RKO (cell line): ENCODE results near the gene PDXP.
A peak's percentile ranks its signal among the peaks of the same experiment; 100 is the strongest.
"Not testable (repeated sequence)": the region's sequence is repeated elsewhere in the genome, so short reads cannot be mapped to it uniquely, and the experiment has no call there.

Experiments
- DNase-seq: peaks from one replicate; pipeline ENCODE4 v3.0.0-alpha.2; 2016; ENCODE audit warnings: low spot score

Gene PDXP

DNA sequence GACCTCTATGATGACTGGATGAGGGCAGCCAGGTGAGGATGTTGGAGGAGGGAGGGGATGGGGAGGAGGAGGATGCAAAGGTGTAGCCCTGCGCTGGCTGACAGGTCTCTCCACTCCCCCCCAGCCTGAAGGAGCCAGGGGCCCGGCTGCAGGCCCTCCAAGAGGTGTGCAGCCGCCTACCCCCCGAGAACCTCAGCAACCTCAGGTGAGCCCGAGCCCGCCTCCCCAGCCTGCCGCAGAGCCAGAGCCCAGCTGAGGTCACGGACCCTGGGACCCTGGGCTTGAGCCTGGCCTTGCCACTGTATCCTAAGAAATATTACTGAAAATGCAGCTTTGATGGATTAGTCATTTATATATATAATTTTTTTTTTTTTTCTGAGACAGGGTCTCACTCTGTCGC is 11.2 kb upstream of the PDXP start:
- DNase-seq: no peak

DNA sequence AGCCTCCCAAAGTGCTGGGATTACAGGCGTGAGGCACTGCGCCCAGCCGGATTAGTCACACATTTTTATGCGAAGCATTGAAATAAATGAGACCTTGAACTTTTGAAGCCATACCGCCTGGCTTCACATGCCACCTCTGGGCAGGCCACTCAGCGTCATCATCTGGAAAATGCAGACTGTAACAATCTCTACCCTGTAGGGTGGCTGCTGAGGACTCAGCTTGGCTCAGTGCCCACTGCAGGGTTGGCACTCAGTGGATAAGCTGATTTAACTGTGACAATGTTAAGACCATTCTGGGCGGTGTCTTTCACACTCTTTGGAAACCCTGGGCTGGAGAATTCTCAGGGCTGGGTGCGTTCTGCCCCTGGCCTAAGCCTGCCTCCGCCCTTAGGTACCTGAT is 10.6 kb upstream of the PDXP start:
- DNase-seq: no peak

DNA sequence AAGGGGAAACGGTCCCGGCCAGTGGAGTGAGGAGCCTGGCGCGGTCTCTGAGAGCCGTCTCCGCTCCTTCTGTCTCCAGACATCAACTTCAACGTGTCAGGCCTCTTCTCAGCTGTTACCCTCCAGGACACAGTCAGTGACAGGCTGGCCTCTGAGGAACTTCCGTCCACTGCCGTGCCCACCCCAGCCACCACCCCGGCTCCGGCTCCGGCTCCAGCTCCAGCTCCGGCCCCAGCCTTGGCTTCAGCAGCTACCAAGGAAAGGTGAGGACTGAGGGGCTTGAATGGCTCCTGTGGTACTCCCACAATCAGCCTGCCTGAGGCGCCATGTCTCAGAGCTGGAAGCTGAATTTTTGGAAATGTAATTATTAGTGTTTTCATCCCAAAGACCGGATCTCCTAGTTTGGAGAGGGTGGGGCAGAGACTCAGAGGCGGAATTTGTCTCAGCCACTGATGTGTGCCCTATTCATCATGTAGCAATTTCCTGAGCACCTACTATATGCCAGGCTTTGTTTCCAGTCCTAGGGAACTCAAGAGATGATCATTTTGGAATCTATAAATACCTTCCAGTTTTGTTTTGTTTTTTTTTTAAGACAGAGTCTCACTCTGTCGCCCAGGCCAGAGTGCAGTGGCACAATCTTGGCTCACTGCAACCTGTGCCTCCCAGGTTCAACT is 7.9 kb upstream of the PDXP start:
- no peak for DNase-seq

DNA sequence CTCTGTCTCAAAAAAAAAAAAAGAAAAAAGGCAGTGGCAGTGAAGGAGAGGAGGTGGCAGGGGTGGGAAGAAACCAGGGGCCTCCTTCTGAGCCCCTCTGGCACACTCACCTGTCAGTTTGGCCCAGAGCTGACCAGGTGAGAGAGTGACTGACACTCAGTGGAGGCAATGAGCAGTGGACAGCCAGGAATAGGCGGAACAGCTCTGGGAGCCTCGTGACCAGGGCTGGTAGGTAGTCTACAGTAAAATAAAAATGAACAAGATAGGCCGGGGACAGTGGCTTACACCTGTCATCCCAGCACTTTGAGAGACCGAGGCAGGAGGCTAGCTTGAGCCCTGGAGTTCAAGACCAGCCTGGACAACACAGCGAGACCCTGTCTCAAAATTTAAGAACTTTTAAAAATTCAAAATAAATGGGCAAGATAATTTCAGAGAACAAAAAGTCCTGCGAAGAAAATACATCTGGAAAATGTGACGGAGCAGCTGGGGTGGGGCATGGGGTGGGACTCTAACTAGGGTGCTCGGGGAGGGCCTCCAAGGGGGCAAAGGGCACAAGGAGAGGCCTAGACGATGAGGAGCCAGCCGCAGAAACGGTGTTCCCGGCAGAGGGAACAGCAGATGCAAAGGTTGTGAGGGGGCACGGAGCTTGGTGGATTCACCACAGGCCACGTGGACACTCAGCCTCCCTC is 3.8 kb upstream of the PDXP start:
- no peak for DNase-seq

DNA sequence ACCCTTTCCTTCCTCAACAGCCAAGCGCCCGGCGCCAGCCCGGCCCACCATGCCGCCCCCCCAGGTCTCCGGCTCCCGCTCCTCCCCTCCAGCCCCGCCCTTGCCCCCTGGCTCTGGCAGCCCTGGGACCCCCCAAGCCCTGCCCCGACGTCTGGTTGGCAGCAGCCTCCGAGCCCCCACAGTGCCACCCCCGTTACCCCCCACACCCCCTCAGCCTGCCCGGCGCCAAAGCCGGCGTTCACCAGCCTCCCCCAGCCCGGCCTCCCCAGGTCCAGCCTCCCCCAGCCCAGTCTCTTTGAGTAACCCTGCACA is 3.3 kb upstream of the PDXP start:
- DNase-seq: no peak

DNA sequence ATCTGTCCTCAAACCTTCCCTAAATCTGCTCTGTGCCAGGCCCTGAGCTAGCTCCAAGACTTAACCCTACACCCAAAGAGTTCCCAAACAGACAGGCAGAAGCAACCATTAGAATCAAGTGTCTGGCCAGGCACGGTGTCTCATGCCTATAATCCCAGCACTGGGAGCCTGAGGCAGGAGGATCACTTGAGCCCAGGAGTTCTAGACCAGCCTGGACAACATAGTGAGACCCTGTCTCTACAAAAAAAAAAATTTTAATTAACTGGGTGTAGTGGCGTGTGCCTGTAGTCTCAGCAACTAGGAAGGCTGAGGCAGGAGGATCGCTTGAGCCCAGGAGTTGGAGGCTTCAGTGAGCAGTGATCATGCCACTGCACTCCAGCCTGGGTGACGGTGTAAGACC is 1.9 kb upstream of the PDXP start:
- not testable (repeated sequence) for DNase-seq

DNA sequence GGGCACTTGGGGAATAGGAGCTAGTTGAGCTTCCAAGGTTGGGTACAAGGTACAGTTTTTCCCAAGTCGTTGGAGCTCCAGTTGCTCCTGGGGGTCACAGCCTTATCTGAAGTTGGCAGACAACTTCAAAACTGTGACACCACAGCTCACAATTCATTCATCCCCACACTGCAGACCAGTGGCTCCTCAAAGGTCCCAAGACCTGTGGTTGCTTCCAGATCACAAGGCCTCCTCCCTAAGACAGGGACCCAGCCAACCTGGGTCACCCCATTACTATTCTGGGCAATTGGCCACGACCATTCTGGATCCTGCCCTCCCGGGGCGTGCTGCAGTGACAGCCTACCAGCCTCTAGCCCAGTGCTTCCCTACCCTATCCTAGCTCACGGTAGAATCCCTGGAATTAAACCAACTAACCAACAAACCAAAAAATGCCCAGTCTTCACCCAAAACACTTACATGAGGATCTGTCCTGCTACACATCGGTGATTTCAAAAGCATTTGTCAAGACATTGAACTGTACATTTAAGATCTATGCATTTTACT is 862 bp upstream of the PDXP start:
- DNase-seq: peak; percentile 73

DNA sequence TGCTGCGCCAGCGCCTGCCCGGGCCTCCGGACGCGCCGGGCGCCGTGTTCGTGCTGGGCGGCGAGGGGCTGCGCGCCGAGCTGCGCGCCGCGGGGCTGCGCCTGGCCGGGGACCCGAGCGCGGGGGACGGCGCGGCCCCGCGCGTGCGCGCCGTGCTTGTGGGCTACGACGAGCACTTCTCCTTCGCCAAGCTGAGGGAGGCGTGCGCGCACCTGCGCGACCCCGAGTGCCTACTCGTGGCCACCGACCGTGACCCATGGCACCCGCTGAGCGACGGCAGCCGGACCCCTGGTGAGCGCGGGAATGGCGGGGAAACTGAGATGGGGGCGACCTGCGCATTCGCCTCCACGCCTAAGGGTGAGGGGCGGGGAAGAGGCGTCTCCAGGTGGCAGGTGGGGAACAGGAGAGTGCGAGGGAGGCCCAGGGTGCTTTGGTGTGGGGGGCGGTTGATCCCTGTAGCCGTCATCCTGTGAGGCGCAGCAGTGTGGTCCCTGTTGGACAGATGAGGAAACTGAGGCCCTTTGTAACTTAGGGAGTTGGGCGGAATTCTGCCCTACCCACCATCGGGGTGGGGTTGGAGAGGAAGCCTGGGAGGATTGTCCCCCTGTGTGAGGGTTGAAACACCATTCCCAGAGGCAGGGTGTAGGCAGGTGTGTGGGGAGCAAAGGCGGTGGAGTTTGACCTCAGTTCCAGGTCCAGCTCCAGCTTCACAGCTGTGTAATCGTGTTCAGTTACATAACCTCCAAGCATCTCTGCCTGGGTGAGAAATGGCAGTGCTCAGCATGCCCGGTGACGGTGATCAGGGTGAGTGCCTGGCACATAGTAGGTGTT is 758 bp downstream of the PDXP start:
- DNase-seq: peak; percentile 35

DNA sequence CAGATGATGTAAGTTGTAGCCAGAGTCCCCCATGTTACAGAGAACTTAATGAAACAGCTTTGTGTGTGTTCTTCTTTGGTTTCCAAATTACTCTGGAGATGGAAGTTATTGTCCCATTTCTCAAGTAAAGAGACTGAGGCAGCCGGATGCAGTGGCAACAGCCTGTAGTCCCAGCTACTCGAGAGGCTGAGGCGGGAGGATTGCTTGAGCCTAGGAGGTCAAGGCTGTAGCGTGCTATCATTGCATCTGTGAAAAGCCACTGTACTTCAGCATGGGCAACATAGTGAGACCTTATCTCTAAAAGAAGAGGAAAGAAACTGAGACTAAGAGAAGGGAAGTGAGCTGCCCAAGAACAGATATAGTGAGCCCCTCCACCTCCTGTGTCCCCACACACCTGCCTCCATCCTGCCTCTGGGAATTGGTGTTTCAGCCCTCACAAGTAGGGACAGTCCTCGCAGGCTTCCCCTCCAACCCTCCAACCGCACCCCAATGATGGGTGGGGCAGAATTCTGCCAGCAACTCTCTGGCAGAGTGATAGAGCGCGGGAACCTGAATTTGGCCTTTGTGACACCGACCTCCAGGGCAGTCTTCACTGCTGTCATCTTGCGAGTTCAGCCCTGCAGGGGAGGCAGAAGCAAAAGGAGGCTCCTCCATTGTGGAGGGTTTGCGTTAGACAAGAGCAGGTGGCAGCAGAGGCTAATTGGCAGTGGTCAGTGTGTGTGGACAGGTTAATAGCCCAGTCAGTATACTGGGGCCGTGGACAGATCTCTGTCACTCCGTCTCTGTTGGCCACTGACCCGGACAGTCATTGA is 1.6 kb downstream of the PDXP start:
- DNase-seq: no peak

DNA sequence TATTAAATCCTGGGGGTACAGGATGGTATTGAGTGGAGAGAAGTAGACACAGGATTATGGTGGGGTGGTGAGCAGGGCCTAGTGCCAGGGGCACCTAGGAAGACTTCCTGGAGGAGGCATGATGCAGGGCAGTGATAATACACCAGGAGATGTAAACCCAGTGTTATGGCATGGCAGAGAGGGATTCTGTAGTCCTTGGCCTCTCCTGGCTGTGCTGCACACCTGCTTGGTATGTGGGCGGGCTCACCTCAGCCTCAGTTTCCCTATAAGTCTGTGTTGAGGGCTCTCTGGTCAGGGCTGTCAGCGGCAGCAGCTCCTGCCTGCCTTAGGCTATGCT is 2.2 kb downstream of the PDXP start:
- no peak for DNase-seq

DNA sequence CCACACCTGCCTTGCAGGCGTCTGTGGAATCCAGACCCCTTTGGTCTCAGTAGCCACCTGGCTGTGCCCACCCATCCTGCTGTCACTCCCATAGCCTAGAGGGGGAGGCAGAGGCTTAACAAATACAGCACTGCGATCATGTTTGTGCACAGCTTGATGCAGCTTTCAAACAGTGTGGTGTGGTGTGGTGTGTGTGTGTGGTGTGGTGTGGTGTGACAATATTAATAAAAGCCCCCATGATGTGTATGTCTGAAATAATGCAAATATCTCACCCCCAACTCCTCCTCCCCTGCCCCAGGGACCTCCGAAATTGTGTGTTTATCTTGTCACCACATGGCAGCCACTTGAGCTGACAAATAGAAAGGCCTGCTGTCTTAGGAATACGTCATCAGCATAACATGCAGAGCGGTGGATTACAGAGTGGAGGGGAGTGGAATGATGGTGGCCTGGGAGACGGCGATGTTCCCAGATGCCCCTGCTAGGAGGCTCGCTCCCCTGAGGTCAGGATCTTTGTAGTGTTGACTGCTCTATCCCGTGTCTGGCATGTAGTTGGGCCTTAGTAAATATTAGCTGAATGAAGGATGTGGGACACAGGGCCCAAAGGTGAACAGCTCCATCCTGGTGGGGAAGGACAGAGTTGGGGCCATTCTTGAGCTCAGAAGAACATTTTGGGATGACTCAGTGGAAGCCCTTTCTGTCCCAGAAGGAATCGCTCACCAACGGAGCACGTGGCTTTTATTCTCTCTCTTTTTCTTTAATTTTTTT is 2.8 kb downstream of the PDXP start:
- no peak for DNase-seq

DNA sequence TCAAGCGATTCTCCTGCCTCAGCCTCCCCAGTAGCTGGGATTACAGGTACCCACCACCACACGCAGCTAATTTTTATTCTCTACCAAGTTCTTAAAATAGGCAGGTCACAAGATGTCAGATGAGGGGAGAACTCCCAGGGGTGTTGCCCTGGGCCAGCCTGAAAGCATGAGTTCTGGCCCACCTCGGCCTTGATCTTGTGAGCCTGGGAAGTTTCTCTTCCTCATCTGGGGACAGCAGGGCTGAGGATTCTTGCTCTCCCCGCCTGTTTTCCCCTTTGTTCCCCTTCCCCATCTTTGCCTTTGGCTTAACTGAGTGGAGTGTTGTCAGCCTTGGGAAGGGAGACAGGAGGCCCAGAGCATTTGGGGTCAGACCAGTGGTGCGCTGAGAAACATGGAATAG is 3.5 kb downstream of the PDXP start:
- DNase-seq: no peak

DNA sequence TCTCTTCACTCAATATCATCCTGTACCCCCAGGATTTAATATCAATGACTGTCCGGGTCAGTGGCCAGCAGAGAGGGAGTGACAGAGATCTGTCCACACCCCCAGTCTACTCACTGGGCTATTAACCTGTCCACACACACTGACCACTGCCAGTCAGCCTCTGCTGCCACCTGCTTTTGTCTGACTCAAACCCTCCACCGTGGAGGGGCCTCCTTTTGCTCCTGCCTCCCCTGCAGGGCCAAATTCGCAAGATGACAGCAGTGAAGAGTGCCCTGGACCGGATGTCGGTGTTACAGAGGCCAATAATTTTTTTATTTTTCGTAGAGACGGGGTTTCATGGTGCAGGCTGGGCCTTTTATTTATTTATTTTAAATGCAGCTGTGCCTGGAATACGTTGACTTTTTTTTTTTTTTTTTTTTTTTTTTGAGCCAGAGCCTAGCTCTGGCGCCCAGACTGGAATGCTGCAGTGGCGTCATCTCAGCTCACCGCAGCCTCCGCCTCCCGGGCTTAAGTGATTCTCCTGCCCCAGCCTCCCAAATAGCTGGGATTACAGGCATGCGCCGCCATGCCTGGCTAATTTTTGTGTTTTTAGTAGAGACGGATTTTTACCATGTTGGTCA is 5.1 kb downstream of the PDXP start:
- DNase-seq: no peak

DNA sequence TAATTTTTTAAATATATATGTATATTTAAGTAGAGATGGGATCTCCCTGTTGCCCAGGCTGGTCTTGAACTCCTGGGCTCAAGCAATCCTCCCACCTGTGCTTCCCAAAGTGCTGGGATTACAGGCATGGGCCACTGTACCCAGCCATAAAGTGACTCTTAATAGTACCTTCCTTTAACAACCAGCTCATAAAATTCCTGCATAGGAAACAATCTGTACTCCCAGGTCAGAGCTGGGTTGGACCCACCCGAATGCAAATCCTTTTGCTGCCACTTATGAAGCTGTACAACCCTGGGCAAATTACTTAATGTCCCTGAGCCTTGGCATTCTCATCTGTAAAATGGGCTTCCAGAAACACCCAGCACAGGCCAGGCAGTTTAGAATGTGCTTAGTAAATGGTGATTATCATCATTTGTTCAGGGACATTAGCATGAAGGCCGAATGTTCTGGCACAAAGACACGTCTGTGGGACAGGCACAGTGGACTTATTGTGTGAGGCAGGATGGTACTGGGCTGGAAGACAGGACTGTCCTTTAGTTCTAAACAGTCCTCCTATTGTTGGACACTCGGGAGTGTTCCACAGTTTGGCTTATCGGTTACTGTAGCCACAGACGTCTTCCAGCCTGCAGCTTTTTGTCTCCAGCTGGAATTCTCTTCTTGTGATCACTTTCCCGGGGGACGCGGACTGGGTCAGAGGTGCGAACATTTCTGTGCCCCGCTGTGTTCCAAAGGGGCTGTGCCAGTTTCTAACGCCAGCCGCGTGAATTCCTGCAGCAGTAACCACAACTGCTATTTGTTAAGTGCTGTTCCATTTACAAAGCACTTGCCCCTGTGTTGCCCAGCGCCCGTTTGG is 6.0 kb downstream of the PDXP start:
- DNase-seq: no peak

DNA sequence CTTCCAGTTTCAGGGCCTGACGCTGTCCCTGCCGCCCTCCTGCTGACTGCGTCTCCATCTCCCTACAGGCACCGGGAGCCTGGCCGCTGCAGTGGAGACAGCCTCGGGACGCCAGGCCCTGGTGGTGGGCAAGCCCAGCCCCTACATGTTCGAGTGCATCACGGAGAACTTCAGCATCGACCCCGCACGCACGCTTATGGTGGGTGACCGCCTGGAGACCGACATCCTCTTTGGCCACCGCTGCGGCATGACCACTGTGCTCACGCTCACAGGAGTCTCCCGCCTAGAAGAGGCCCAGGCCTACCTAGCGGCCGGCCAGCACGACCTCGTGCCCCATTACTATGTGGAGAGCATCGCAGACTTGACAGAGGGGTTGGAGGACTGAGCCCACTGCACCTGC is 7.0 kb downstream of the PDXP start:
- DNase-seq: no peak

DNA sequence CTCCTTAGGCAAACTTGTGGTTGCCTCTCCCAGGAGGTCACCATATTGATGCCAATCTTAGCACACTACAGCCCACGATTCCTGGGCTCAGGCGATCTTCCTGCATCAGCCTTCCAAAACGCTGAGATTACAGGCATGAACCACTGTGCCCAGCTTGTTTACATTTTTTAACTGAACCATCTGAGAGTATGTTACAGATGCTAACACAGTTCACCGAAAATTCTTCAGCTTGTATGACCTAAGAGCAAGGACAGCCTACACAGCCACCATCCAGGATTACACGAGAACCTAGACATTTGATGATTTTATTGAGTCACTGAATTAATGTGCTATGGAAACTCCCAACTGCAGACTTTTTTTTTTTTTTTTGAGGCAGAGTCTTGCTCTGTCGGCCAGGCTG is 11.1 kb downstream of the PDXP start:
- DNase-seq: no peak

DNA sequence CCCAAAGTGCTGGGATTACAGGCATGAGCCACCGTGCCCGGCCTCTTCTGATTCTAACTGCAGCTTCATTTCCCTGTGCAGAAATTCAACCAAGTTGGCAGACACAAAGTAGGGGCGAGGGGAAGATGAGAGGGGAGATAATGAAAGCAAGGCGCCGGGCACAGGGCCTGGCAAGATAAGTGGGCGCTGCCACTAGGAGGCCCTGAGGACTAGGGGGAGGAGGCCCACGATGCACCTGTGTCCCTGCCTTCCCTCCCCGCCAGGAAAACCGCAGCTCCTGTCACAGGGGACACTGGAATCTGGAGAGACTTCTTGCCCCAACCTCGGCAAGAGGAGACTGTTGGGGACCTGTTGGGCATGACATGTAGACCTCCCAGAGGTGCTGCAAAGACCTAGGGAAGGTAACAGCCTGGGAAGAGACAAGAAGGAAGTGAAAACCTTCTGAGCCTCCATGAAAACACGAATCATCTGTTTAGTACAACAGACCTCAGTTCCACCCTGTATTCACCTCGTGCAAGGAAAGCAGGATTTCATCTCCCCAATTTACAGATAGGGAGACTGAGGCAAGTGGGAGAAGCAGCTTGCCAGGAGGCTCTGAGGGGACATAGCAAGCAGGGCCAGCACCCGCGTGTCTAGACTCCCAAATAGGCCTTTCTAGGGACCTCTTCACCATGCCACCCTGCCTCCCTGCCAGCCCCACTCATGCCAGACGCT is 13.8 kb downstream of the PDXP start:
- no peak for DNase-seq

DNA sequence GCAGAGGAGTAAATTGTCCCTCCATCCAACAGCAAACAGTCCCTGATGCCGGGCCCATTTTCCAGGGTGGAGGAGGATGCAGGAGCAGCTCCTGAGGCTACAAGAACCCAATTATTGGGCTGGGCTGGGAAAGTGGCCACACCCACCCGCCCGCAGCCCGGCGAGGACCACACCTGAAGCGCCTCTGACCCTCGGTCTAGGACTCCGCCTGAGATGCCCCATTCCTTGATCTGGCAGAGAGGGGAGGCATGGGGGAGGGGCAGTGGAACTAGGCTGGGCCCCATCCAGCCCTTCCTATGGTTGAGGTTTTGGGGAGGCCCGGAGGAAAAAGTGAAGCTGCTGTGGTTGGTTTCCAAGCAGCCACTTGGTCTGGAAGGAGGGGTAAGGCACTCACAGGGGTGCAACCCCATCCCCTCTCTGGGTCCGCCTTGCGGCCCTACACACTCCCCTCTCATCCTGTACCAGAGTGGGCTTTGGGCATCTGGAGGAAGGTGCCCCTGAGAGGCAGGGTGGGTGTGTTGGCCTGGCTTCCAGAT is 14.5 kb downstream of the PDXP start:
- no peak for DNase-seq

DNA sequence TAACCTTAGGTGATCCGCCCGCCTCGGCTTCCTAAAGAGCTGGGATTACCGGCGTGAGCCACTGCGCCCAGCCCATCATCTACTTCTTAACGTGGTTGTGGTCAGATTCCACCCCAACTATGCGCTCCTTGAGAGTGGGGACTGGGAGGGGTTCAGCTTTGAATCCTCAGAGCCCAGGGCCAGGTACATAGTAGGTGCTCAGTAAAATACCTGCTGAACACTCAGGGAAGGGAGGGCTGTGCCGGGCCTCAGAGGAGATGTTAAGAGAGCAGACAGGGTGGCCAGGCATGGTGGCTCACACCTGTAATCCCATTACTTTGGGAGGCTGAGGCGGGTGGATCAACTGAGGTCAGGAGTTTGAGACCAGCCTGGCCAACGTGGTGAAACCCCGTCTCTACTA is 15.7 kb downstream of the PDXP start:
- DNase-seq: no peak
